Nucleus accumbens (tissue), 56 donors: Measurements from ENCODE around the gene RGPD4.
A peak's percentile ranks its signal among the peaks of the same experiment; 100 is the strongest.
"Not testable (repeated sequence)": the region's sequence is repeated elsewhere in the genome, so short reads cannot be mapped to it uniquely, and the experiment has no call there.

Source experiments
- DNase-seq, 56 donors: peaks; one replicate each; lab custom pipeline; 2025; lab: John Stamatoyannopoulos, UW

Gene RGPD4

DNA sequence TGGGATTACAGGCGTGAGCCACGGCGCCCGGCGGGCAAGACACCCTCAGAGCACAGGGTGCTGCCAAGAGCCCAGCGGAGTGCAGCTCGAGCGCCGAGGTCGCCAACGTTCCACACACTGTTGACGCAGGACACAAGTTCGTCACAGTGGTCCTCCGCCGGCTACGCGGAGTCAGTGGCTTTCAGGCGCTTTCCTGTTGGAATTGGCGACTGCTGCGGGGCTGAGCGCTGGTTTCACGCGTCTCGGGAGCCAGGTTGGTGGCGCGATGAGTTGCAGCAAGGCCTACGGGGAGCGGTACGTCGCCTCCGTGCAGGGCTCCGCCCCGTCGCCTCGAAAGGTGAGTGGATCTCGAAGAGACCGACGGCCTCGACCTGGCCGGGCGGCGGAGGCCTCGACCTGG lies at the start of gene RGPD4:
Gene RGPD4, plus strand, starts transcription at position 144 of the 400 bp plus-strand sequence. Its CDS starts 122 bp downstream, at position 266.
- not testable (repeated sequence) for DNase-seq

DNA sequence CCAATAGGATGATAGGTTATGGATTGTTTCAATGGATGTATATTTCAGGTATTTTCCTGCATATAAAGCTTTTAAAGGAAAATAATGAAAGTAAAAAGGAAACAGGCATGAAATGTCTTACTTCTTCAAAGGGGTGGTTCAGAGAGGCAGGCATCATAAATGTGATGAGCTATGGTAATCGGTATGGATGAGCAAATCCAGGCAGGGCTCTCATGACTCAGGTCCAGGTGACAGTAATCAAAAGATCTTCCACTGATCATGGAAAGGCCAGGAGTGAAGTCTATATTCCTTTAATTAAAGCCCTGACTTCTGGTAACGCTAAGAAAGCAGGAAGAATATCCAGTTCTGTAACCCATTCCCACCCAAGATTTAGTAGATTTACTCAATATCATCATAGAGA lies 48.7 kb upstream of the RGPD4 start:
- DNase-seq = no peak

- no peak for DNase-seq
Observed at GRCh38 chr2:107785756-107786155, 40.9 kb upstream of the RGPD4 start.

DNA sequence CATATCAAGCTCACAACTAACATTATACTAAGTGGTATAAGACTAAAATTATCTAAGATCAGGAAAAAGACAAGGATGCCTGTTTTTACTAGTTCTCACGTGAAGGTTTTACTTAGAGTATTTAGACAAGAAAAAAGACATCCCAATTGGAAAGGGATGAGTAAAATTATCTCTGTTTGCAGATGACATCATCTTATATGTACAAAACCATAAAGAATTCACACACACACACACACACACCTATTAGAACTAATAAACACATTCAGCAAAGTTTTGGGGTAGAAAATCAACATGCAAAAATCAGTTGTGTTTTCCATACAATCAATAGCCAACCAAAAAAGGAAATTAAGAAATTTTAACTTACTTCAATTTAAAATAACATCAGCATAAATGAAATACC lies 35.9 kb upstream of the RGPD4 start:
- DNase-seq = no peak

GRCh38 chr2:107801498-107801897 lies 25.2 kb upstream of the RGPD4 start:
- no peak for DNase-seq

GRCh38 chr2:107804608-107805498 lies 21.8 kb upstream of the RGPD4 start:
- no peak for DNase-seq

DNA sequence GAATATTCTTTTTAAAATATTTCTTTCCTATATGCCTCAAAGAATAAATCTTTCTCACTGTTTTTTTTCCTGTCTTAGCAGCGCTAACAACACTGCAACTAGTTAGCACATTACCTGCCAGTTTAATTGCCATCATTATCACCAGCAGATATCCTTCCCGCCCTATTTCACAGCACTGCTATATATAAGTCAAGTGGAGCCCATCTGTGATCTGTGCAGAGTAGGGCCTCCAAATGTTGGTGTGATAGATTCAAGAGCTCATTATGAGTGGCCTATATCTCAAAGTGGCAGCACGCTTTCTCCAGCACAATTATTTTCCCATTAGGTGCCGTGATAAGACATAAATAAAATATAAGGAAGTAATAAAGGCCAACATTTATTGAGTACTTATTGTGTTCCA lies 19.8 kb upstream of the RGPD4 start:
- DNase-seq = no peak

GRCh38 chr2:107807988-107808387 lies 18.7 kb upstream of the RGPD4 start:
- DNase-seq = no peak

- DNase-seq = peak in 6 of 56 donors; percentile 1 to 43 (median 6)
Observed at GRCh38 chr2:107808959-107809358, 17.7 kb upstream of the RGPD4 start.

DNA sequence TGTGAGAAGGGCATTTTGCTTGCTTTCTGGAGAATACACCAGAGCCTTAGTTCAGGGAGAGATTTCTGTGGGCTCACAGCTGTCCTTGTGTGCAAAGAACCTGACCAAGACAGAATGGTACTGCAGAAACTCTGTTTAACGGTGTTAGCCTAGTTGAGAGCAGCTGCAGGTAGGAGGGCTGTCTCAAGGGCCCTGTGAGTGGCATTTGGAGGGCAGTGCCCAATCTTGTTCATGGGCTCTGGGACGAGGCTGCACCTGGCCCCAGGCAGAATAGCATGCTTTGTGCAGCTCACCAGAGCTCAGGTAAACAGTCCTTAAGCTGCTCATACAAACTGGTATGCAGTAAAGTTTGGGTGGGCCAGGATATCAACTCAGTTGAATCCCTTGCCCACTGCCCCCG lies 16.9 kb upstream of the RGPD4 start:
- no peak for DNase-seq

GRCh38 chr2:107810734-107811133 lies 16.0 kb upstream of the RGPD4 start:
- no peak for DNase-seq

GRCh38 chr2:107811411-107811810 lies 15.3 kb upstream of the RGPD4 start:
- DNase-seq = no peak

DNA sequence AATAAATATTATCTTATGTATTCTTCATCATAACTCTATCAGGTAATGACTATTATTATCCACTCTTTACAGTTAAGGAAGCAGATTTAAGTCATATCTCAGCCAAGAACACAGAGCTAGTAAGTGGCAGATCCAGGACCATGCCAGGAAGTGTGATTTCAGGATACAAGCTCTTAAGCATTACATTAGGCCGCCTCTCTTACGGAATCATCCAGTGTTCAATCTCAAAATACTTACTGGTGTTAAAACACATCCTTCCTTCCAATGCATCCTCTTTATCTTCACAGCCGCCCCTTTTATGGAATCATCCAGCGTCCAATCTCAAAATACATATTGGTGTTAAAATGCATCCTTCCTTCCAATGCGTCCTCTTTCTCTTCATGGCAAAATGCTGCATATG lies 14.7 kb upstream of the RGPD4 start:
- DNase-seq = no peak

DNA sequence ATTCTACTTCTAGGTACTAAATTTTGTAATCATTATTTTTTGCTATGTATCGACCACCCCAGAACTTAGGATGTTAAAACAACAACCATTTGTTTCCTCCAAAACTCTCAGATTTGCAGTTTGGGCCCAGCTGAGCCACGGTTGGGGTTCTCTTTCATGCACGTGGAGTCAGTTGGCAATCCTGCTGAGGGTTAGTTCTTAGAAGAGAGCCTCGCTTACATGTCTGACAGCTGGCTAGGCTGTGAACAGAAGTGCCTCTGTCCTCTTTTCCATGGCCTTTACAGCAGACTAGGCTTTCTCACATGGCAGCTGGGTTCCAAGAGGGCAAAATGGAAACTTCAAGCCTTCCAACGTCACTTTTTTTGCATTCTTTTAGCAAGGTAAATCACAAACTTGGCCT lies 9.3 kb upstream of the RGPD4 start:
- DNase-seq = peak in 1 of 56 donors; percentile 2

DNA sequence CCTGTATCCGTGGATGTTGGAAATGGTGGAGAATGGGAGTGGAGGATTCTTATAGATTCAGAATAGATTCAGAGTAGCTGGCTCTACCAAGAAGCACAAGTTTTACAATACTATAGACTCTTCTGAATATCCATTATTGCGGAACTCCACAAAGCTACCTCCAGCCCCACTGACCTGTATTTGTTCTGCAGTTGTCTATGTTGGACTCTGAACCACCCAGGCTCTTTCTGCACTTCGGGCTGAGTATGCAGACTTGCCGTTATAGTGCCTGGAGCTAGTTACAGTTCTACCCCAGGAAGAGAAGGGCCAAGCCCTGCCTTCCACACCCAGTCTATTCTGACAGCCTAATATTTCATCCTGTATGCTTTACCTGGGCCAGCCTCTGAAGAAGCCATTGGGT lies 4.4 kb upstream of the RGPD4 start:
- no peak for DNase-seq

DNA sequence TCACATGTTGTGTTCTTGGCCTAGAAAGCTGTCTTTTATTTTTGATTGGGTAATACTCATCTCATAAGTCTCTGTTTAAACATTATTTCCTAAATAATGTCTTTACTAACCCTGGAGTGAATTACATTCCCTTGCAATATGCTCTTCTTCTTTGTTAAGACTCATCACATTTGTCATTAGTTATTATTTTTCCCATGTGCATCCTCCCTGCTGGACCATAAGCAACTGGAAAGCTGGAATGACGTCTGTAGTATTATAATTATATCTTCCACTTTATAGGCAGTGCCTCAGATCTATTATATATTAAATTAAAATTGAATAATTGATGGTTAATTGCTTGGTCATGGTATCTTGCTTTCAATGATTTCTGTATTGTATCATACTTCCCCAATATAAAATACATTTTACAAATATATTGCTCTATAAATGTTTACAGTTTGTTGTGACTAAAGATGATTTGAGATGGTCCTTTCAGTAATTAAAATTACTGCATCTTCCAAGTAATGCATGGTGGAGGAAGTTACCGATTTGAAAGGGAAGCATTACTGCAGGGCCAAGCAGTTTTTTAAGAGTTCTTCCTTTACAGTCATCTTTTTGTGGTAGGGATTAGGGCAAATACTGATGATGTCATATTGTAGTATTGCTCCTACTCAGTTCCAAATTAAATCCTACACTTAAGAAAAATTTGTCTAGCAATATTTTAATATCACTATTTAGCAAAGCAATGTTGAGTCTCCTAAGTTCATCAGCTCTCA lies 2.1 kb upstream of the RGPD4 start:
- DNase-seq = no peak

- no peak for DNase-seq
Observed at GRCh38 chr2:107825206-107825563, 1.5 kb upstream of the RGPD4 start.

- DNase-seq = not testable (repeated sequence)
Observed at GRCh38 chr2:107829514-107829913, 2.8 kb downstream of the RGPD4 start.

GRCh38 chr2:107833152-107833551 lies 6.5 kb downstream of the RGPD4 start:
- not testable (repeated sequence) for DNase-seq

GRCh38 chr2:107833618-107834017 lies 6.9 kb downstream of the RGPD4 start:
- not testable (repeated sequence) for DNase-seq

DNA sequence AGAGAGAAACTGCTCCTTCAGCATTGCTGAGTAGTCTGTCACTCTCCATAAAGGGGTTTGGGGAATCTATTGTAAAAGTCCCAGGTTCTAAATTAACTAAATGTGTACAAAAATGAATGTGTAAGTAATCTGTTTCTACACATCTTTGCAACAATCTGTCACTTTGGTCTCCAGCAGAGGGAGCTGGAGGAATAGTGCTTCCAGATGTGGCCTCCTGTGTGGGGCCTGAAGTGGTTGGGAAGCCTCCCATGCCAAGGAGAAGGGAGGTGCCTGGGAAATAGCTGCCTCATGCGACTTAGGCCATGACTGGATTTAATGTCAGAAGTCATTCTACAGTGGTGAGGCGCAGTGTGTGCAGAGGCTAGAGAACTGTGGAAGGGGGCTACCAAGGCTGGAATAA lies 89.4 kb downstream of the RGPD4 start:
- not testable (repeated sequence) for DNase-seq
